Testis (tissue), 3 donors: ENCODE results near the gene TMEM39A. TPM values are rescaled to one million over a fixed set of nuclear protein-coding genes. Genes with fewer than 3 reads are reported as not detected.

Experiments
- DNase-seq: peaks from one replicate; pipeline ENCODE4 v3.0.0-alpha.2; 2019
- H3K27ac ChIP-seq, 2 donors: fragments of 200-600 bp; sonication (generic); one replicate each; pipeline ENCODE4 v1.5.1; 2019
- H3K27me3 ChIP-seq: fragments of 200-600 bp; sonication (generic); one replicate; pipeline ENCODE4 v1.5.1; 2019
- H3K36me3 ChIP-seq: fragments of 200-600 bp; sonication (generic); one replicate; pipeline ENCODE4 v1.5.1; 2017; ENCODE audit warnings: low read depth; ENCODE audit errors: missing control alignments
- H3K4me1 ChIP-seq: fragments of 200-600 bp; sonication (generic); one replicate; pipeline ENCODE4 v1.5.1; 2019
- H3K4me3 ChIP-seq, 2 donors: fragments of 200-600 bp; sonication (generic); one replicate each; pipeline ENCODE4 v1.5.1; 2017 to 2019
- H3K9me3 ChIP-seq: fragments of 200-600 bp; sonication (generic); one replicate; pipeline ENCODE4 v1.5.1; 2017
- CTCF ChIP-seq, 3 experiments: fragments of 450-650 bp in 2 of 3; fragments of 200-600 bp in 1 of 3; sonication (generic) in 1 of 3; IDR thresholded peaks; one replicate each; pipeline ENCODE4 v1.5.1; 2016 to 2019; ENCODE audit warnings: antibody characterized with exemption in 3 of 3, mild to moderate bottlenecking in 2 of 3, moderate library complexity in 1 of 3
- POLR2A ChIP-seq: fragments of 450-650 bp; IDR thresholded peaks from one replicate; pipeline ENCODE4 v1.6.1; 2017; ENCODE audit warnings: antibody characterized with exemption, mild to moderate bottlenecking, moderate library complexity
- WGBS, 2 donors: methylation state at CpG; one replicate each; pipeline ENCODE4 v1.1.5; 2018; 5-methylcytosine and 5-hydroxymethylcytosine counted together
- intact Hi-C: fragments of 100-400 bp; cut with DNase I; formaldehyde crosslinking; loops from one replicate; pipeline ENCODE4 v1.15.1; 2023; ENCODE audit warnings: low total_unique reads
- polyA plus RNA-seq: library from polyadenylated mRNA; stranded (reverse); fragments of 350-450 nt; fragmentation: Illumina TruSeq; extraction: RNeasy Lipid Tissue Mini Kit (QIAGEN cat#74804); gene quantifications from one replicate; pipeline ENCODE4 v1.2.3, GENCODE V29; 2014; ENCODE audit warnings: low read depth, low replicate concordance; ENCODE audit not compliant: insufficient read depth
- total RNA-seq, 2 donors: library from RNA; depleted of rRNA; stranded (reverse); fragments of >200 nt; gene quantifications; one replicate each; pipeline ENCODE4 v1.2.3, GENCODE V29; 2016

TMEM39A gene
- total and polyA plus RNA-seq, 3 donors from 2014 or later: 33.5 to 46.0 (median 39.8) TPM

DNA sequence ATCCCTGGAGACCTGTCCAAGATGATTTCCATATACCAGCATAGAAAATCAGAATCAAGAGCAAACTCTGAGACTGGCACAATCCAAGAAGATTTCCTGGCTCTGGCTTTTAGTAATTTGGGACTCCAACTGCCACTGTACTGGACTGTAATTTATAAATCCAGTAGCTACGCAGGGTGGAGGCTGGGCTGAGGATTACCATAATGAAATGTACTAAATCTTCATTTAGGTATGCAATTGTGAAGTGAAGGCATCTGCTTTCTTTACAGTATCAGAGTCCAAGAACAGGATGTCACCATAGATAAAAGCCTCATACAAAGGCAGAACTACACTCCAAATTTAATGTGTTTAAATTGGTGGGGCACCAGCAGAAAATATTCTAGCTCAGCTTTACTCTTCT is 46.5 kb downstream of the TMEM39A start:
- WGBS, 2 donors: 77 to 100% methylated on average over 1 of the region's 1 CpG

GRCh38 chr3:119413603-119414280 is 49.7 kb downstream of the TMEM39A start:
- Histone ChIP-seq H3K9me3 (no peaks in the 10 kb centered on the region), H3K36me3 (no peaks in the 10 kb centered on the region), H3K4me3 (no peak overlapping the region), H3K4me1 (no peaks in the 10 kb centered on the region), H3K27ac (no peak overlapping the region), H3K27me3 (no peaks in the 10 kb centered on the region)
- no peak for TF ChIP-seq CTCF (IDR thresholded peaks at IDR 0.05)
- TF ChIP-seq POLR2A: no peak
- DNase-seq: peak; percentile 27
- intact Hi-C loops: no loop called here
- WGBS, 2 donors: 58 to 69% methylated on average over 7 of the region's 7 CpGs

More for the DNA sequence above, 46.5 kb downstream of the TMEM39A start:
- Histone ChIP-seq H3K36me3 (no peaks in the 10 kb centered on the region), H3K9me3 (no peaks in the 10 kb centered on the region), H3K27me3 (no peaks in the 10 kb centered on the region), H3K4me3 (no peak overlapping the region), H3K4me1 (no peaks in the 10 kb centered on the region), H3K27ac (no peak overlapping the region)
- no peak for DNase-seq
- TF ChIP-seq POLR2A (no peak), CTCF (IDR thresholded peaks at IDR 0.05) (no peak)
- intact Hi-C loops: no loop called here

DNA sequence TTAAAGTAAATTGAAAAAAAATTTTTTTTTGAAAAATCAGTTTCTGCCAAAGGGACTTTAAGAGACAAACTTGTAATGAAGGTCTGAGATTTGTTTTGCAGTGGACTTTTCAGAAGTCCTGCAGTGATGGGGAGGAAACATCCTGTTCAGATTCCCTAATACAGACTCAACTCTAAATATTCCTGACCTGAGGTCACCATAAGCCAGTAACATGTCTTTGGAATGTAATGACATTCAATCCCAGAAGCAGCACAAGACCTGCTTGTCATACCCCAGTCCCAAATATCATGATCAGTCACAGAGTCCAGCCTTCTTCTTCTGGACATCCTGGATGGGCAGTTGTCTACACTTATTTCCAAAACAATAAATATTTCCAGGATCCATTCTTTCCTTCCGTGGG is 53.6 kb downstream of the TMEM39A start:
- Histone ChIP-seq H3K9me3 (no peaks in the 10 kb centered on the region), H3K27ac (no peak overlapping the region), H3K4me1 (no peaks in the 10 kb centered on the region), H3K36me3 (no peaks in the 10 kb centered on the region), H3K4me3 (no peak overlapping the region), H3K27me3 (no peaks in the 10 kb centered on the region)
- no peak for TF ChIP-seq CTCF (IDR thresholded peaks at IDR 0.05)
- no peak for DNase-seq
- intact Hi-C loops: no loop called here
- 83 to 100% methylated on average over 1 of the region's 1 CpG for WGBS, 2 donors

DNA sequence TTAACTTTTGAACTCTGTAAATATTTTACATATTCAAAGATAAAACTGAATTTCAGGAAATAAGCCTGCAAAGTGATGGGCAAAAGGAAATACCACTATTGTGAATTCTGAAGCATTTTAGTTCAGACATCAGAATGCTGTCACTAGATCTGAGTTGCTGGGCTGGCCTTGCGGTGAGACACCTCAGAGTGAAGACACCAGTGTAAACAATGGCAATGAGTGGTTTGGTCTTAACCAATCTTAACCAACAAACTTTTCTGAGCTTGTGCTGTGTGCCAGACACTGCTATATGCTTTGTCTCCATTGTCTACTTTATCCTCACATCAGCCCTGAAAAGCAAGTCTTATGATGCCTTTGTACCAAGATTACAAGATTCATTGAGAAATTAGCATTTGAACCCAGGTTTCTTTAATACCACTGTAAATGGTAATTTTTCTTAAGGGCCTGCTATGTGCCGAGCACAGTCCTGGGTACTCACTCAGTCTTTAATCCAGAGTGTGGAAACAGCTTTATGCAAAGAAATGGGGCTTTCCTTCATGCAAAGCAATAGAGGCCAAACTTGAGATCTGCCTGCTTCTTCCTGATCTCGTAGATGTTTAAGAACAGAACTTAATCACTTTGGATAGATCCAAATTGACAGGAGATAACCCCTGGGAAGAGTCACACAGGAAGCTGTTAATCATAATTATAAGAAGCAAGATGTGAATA is 55.0 kb downstream of the TMEM39A start:
- Histone ChIP-seq H3K9me3 (no peaks in the 10 kb centered on the region), H3K4me1 (no peaks in the 10 kb centered on the region), H3K36me3 (no peaks in the 10 kb centered on the region), H3K4me3 (no peak overlapping the region), H3K27me3 (no peaks in the 10 kb centered on the region), H3K27ac (no peak overlapping the region)
- no peak for TF ChIP-seq CTCF (IDR thresholded peaks at IDR 0.05)
- no peak for TF ChIP-seq POLR2A
- DNase-seq: no peak
- intact Hi-C loops: no loop called here
- WGBS, 2 donors: 79 to 87% methylated on average over 3 of the region's 3 CpGs
